HCT116 (cell line): Measurements from ENCODE around the gene ACSS1. TPM values are rescaled to one million over a fixed set of nuclear protein-coding genes. Genes with fewer than 3 reads are reported as not detected.

ENCODE experiments used
- ATAC-seq: fragments of 200-7000 bp; cut with Tn5 transposase; 2 replicates; pipeline ENCODE4 v1.9.1; 2020; ENCODE audit warnings: mild to moderate bottlenecking, moderate library complexity
- BruUV-seq: library from RNA; stranded (reverse); fragments of 400-500 nt; replicated peaks from 2 replicates; lab custom pipeline; 2021; lab: Mats Ljungman, UMichigan
- CTCF ChIA-PET: fragments of 300-600 bp; sonication (Branson Sonifier 250); formaldehyde crosslinking; loops from one replicate; lab custom pipeline; 2021; ENCODE audit warnings: antibody characterized with exemption; lab: Charles Lee
- POLR2A ChIA-PET: fragments of 300-600, 350-600 bp; sonication (Branson Sonifier 250); formaldehyde crosslinking; loops from one replicate; lab custom pipeline; 2021; ENCODE audit warnings: antibody characterized with exemption; lab: Charles Lee
- RAD21 ChIA-PET, 2 experiments: fragments of 300-600 bp; sonication (Branson Sonifier 250); formaldehyde crosslinking; loops; one replicate each; lab custom pipeline; 2023; ENCODE audit warnings: low total read pairs in 2 of 2; ENCODE audit not compliant: uncharacterized antibody in 2 of 2, unreplicated experiment in 2 of 2, low non-redundant PET in 1 of 2; lab: Charles Lee
- DNase-seq: peaks from one replicate; pipeline ENCODE4 v3.0.0-alpha.2; 2010; ENCODE audit warnings: low read depth, low spot score
- H2AFZ ChIP-seq: fragments of 200-600 bp; shearing (Covaris generic), sonication (generic); 2 replicates; pipeline ENCODE4 v1.6.1; 2017; ENCODE audit warnings: low read depth, mixed run types, mixed read lengths, antibody characterized with exemption, low read length; ENCODE audit not compliant: poor library complexity, severe bottlenecking
- H3K27ac ChIP-seq: 2 replicates; pipeline ENCODE4 v1.5.1; 2012; ENCODE audit warnings: low read depth, low read length
- H3K27me3 ChIP-seq: fragments of 200-600 bp; sonication (generic); 2 replicates; pipeline ENCODE4 v1.6.1; 2016; ENCODE audit warnings: mixed run types, low read length, mixed read lengths; ENCODE audit not compliant: insufficient read depth
- H3K36me3 ChIP-seq, 2 experiments: fragments of 200-500 bp in 1 of 2; fragments of 200-600 bp in 1 of 2; sonication (Bioruptor generic) in 1 of 2; sonication (generic) in 1 of 2; 2 replicates each; pipeline versions ENCODE4 v1.5.1 to v1.6.1; 2014 to 2016; ENCODE audit warnings: low read length in 2 of 2, inconsistent platforms in 1 of 2, mixed read lengths in 1 of 2, mixed run types in 1 of 2; ENCODE audit not compliant: insufficient read depth in 2 of 2, control insufficient read depth in 1 of 2
- H3K4me1 ChIP-seq, 2 experiments: fragments of 200-600 bp in 1 of 2; sonication (generic) in 1 of 2; 2 replicates each; pipeline versions ENCODE4 v1.5.1 to v1.6.1; 2012 to 2017; ENCODE audit warnings: low read length in 2 of 2, inconsistent platforms in 1 of 2, mild to moderate bottlenecking in 1 of 2, mixed read lengths in 1 of 2, mixed run types in 1 of 2, moderate library complexity in 1 of 2; ENCODE audit not compliant: insufficient read depth in 2 of 2, control insufficient read depth in 1 of 2
- H3K4me2 ChIP-seq: fragments of 200-600 bp; sonication (generic); 2 replicates; pipeline ENCODE4 v1.6.1; 2017; ENCODE audit warnings: mixed run types, low read length, mixed read lengths
- H3K4me3 ChIP-seq, 2 experiments: fragments of 200-600 bp in 1 of 2; sonication (generic) in 1 of 2; replicated peaks in 1 of 2; 2 replicates each; pipeline ENCODE4 v1.5.1; 2011 to 2016; ENCODE audit warnings: low read length in 2 of 2, control low read depth in 1 of 2, low read depth in 1 of 2, mild to moderate bottlenecking in 1 of 2, mixed read lengths in 1 of 2, mixed run types in 1 of 2
- H3K79me2 ChIP-seq: fragments of 200-600 bp; sonication (generic); 2 replicates; pipeline ENCODE4 v1.6.1; 2017; ENCODE audit warnings: mild to moderate bottlenecking, mixed run types, low read length, moderate library complexity, mixed read lengths; ENCODE audit not compliant: insufficient read depth
- H3K9ac ChIP-seq: fragments of 200-600 bp; sonication (generic); 2 replicates; pipeline ENCODE4 v1.6.1; 2016; ENCODE audit warnings: low read length, mixed read lengths
- H3K9me2 ChIP-seq: fragments of 200-600 bp; sonication (generic), shearing (Covaris generic); 2 replicates; pipeline ENCODE4 v1.6.1; 2017; ENCODE audit warnings: mixed run types, mild to moderate bottlenecking, moderate library complexity; ENCODE audit not compliant: insufficient read depth
- H3K9me3 ChIP-seq, 2 experiments: fragments of 200-500 bp in 1 of 2; fragments of 200-600 bp in 1 of 2; sonication (Bioruptor generic) in 1 of 2; sonication (generic) in 1 of 2; 2 replicates each; pipeline ENCODE4 v1.6.1; 2014 to 2017; ENCODE audit warnings: low read length in 2 of 2, mixed read lengths in 2 of 2, inconsistent platforms in 1 of 2, low read depth in 1 of 2, mild to moderate bottlenecking in 1 of 2, mixed run types in 1 of 2, moderate library complexity in 1 of 2; ENCODE audit not compliant: control insufficient read depth in 1 of 2, insufficient read depth in 1 of 2
- H4K20me1 ChIP-seq: fragments of 200-600 bp; sonication (generic), shearing (Covaris generic); 2 replicates; pipeline ENCODE4 v1.6.1; 2017; ENCODE audit warnings: mixed run types, mild to moderate bottlenecking, moderate library complexity; ENCODE audit not compliant: insufficient read depth
- CBX3 ChIP-seq: IDR thresholded peaks from 2 replicates; pipeline ENCODE4 v1.6.1; 2012; ENCODE audit warnings: low read depth
- CEBPB ChIP-seq: IDR thresholded peaks from 2 replicates; pipeline ENCODE4 v1.6.1; 2012; ENCODE audit warnings: low read depth
- EGR1 ChIP-seq: IDR thresholded peaks from 2 replicates; pipeline ENCODE4 v1.6.1; 2012; ENCODE audit warnings: low read depth
- EZH2 ChIP-seq: fragments of 200-600 bp; sonication (generic); IDR thresholded peaks from 2 replicates; pipeline ENCODE4 v1.6.1; 2017; ENCODE audit warnings: antibody characterized with exemption, mixed run types
- EZH2phosphoT487 ChIP-seq: fragments of 200-600 bp; IDR thresholded peaks from 2 replicates; pipeline ENCODE4 v1.6.1; 2018; ENCODE audit warnings: antibody characterized with exemption, borderline replicate concordance
- FOSL1 ChIP-seq: IDR thresholded peaks from 2 replicates; pipeline ENCODE4 v1.6.1; 2012; ENCODE audit warnings: low read depth
- POLR2A ChIP-seq: IDR thresholded peaks from 2 replicates; pipeline ENCODE4 v1.7.0; 2011; ENCODE audit warnings: borderline replicate concordance; ENCODE audit not compliant: insufficient read depth, insufficient read length; ENCODE audit errors: extremely low read depth
- RAD21 ChIP-seq: IDR thresholded peaks from 2 replicates; pipeline ENCODE4 v1.6.1; 2012; ENCODE audit warnings: low read depth, mild to moderate bottlenecking
- SIN3A ChIP-seq: IDR thresholded peaks from 2 replicates; pipeline ENCODE4 v1.6.1; 2012; ENCODE audit warnings: low read depth
- SP1 ChIP-seq: IDR thresholded peaks from 2 replicates; pipeline ENCODE4 v1.6.1; 2012; ENCODE audit warnings: low read depth
- SRF ChIP-seq: IDR thresholded peaks from 2 replicates; pipeline ENCODE4 v1.6.1; 2012; ENCODE audit warnings: low read depth
- TCF7L2 ChIP-seq: IDR thresholded peaks from 2 replicates; pipeline ENCODE4 v1.7.0; 2011; ENCODE audit warnings: borderline replicate concordance, inconsistent platforms; ENCODE audit not compliant: insufficient read depth, insufficient read length; ENCODE audit errors: extremely low read depth
- YY1 ChIP-seq: IDR thresholded peaks from 2 replicates; pipeline ENCODE4 v1.6.1; 2011; ENCODE audit warnings: low read length, low read depth, moderate library complexity, mild to moderate bottlenecking; ENCODE audit not compliant: insufficient replicate concordance; ENCODE audit errors: extremely low read depth
- ZNF274 ChIP-seq: fragments of 200-500 bp; sonication (Bioruptor generic); IDR thresholded peaks from 2 replicates; pipeline ENCODE4 v1.6.1; 2014; ENCODE audit warnings: mild to moderate bottlenecking, low read depth, low read length, inconsistent platforms
- intact Hi-C: fragments of 100-400 bp; cut with micrococcal nuclease; formaldehyde crosslinking; loops from 2 replicates; pipeline ENCODE4 v1.10.0; 2022
- total RNA-seq: library from RNA; stranded (reverse); gene quantifications from one replicate; pipeline ENCODE4 v1.2.1, GENCODE V29; 2021; ENCODE audit not compliant: unreplicated experiment
- TF ChIP-seq, protein P1 (sequence below): IDR thresholded peaks from 2 replicates; pipeline ENCODE4 v1.6.1; 2012; ENCODE audit warnings: low read depth
- TF ChIP-seq, protein P2 (sequence below), 3 experiments: fragments of 200-600 bp in 1 of 3; sonication (generic) in 1 of 3; IDR thresholded peaks in 2 of 3; conservative IDR thresholded peaks in 1 of 3; 2 replicates each; pipeline ENCODE4 v1.5.1; 2012 to 2017; ENCODE audit warnings: low read depth in 2 of 3, low read length in 2 of 3, antibody characterized with exemption in 1 of 3, borderline replicate concordance in 1 of 3, control low read depth in 1 of 3, mild to moderate bottlenecking in 1 of 3, mixed read lengths in 1 of 3, mixed run types in 1 of 3, moderate library complexity in 1 of 3; ENCODE audit not compliant: insufficient read depth in 1 of 3
- TF ChIP-seq, protein P3 (sequence below): IDR thresholded peaks from 2 replicates; pipeline ENCODE4 v1.6.1; 2012
- TF ChIP-seq, protein P4 (sequence below): IDR thresholded peaks from 2 replicates; pipeline ENCODE4 v1.6.1; 2012

Gene ACSS1
- total RNA-seq, 1 experiment from 2014 or later: 0.27 TPM

DNA sequence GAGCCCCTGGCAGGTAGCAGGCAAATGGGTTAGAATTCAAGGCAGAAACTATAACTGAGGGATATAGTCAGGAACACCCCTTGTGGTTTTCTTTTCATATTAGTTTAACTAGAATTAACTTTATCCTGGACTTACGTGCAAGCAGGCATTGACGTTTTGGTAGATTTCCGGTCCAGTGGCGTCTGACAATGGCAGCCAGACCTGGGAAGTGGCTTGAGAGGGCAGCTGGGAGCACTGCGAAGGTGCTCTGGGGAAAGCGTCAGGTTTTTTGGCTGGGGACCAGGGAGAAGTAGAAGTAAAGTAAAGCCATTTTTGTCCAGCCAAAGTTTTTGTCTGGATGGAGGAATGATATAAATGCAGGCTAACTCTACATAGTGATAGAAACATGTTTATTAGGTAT is 8.4 kb upstream of the ACSS1 start:
- Histone ChIP-seq H3K27me3 (peaks cover 65% of the 10 kb centered on the region), H3K9me3 (no peaks in the 10 kb centered on the region), H2AFZ (no peak overlapping the region), H3K4me3 (no peak overlapping the region), H3K9me2 (no peaks in the 10 kb centered on the region), H3K4me2 (no peak overlapping the region), H3K79me2 (no peaks in the 10 kb centered on the region), H3K36me3 (no peaks in the 10 kb centered on the region), H3K9ac (no peak overlapping the region), H3K27ac (no peak overlapping the region), H4K20me1 (no peaks in the 10 kb centered on the region), H3K4me1 (0 out of 4 replicates have a peak, but pooled peaks cover 0 to under 1% of the 10 kb centered on the region in 2 experiments)
- ChIA-PET RAD21 (no interaction called here), CTCF (interaction anchor here (1.2 to 5.4 kb wide), 3 partner anchors 20 to 136 kb away, joined by 4 to 31 read pairs (median 4); no protein-coding TSS in a partner anchor), POLR2A (no interaction called here)
- DNase-seq (no peak), ATAC-seq (no peak)
- intact Hi-C loops: loop anchor here (10.0 kb wide), 1 partner anchor 328 kb away; the partner anchor contains the start of gene ABHD12
- no TSS peak for BruUV-seq
- TF ChIP-seq SIN3A (no peak), EGR1 (no peak), POLR2A (no peak), FOSL1 (no peak), EZH2 (no peak), CEBPB (no peak), SRF (no peak), RAD21 (no peak), ZNF274 (no peak), EZH2phosphoT487 (no peak), SP1 (no peak), TCF7L2 (no peak), YY1 (no peak), CBX3 (no peak)
- TF ChIP-seq, protein P1, sequence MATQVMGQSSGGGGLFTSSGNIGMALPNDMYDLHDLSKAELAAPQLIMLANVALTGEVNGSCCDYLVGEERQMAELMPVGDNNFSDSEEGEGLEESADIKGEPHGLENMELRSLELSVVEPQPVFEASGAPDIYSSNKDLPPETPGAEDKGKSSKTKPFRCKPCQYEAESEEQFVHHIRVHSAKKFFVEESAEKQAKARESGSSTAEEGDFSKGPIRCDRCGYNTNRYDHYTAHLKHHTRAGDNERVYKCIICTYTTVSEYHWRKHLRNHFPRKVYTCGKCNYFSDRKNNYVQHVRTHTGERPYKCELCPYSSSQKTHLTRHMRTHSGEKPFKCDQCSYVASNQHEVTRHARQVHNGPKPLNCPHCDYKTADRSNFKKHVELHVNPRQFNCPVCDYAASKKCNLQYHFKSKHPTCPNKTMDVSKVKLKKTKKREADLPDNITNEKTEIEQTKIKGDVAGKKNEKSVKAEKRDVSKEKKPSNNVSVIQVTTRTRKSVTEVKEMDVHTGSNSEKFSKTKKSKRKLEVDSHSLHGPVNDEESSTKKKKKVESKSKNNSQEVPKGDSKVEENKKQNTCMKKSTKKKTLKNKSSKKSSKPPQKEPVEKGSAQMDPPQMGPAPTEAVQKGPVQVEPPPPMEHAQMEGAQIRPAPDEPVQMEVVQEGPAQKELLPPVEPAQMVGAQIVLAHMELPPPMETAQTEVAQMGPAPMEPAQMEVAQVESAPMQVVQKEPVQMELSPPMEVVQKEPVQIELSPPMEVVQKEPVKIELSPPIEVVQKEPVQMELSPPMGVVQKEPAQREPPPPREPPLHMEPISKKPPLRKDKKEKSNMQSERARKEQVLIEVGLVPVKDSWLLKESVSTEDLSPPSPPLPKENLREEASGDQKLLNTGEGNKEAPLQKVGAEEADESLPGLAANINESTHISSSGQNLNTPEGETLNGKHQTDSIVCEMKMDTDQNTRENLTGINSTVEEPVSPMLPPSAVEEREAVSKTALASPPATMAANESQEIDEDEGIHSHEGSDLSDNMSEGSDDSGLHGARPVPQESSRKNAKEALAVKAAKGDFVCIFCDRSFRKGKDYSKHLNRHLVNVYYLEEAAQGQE: no peak
- TF ChIP-seq, protein P2, sequence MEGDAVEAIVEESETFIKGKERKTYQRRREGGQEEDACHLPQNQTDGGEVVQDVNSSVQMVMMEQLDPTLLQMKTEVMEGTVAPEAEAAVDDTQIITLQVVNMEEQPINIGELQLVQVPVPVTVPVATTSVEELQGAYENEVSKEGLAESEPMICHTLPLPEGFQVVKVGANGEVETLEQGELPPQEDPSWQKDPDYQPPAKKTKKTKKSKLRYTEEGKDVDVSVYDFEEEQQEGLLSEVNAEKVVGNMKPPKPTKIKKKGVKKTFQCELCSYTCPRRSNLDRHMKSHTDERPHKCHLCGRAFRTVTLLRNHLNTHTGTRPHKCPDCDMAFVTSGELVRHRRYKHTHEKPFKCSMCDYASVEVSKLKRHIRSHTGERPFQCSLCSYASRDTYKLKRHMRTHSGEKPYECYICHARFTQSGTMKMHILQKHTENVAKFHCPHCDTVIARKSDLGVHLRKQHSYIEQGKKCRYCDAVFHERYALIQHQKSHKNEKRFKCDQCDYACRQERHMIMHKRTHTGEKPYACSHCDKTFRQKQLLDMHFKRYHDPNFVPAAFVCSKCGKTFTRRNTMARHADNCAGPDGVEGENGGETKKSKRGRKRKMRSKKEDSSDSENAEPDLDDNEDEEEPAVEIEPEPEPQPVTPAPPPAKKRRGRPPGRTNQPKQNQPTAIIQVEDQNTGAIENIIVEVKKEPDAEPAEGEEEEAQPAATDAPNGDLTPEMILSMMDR (IDR thresholded peaks at IDR 0.05 in 2 of 3, conservative IDR thresholded peaks at IDR 0.05 in 1 of 3; ENCODE audit: borderline replicate concordance in 1 of 3, insufficient read depth in 1 of 3, low read depth in 2 of 3, low read length in 2 of 3): no peak
- TF ChIP-seq, protein P3, sequence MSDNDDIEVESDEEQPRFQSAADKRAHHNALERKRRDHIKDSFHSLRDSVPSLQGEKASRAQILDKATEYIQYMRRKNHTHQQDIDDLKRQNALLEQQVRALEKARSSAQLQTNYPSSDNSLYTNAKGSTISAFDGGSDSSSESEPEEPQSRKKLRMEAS: no peak
- TF ChIP-seq, protein P4, sequence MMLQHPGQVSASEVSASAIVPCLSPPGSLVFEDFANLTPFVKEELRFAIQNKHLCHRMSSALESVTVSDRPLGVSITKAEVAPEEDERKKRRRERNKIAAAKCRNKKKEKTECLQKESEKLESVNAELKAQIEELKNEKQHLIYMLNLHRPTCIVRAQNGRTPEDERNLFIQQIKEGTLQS: no peak
